CD4-positive, alpha-beta T cell treated with Interleukin-6 at 100 ng/mL for 8 hours (primary cell): Measurements from ENCODE around the gene TECPR1.

ENCODE experiments used
- DNase-seq: peaks from one replicate; pipeline ENCODE4 v3.0.0-alpha.2; 2020; ENCODE audit warnings: mixed read lengths, low spot score

The TECPR1 gene

GRCh38 chr7:98242934-98243333, 9.1 kb downstream of the TECPR1 start:
- DNase-seq, result no peak

- DNase-seq, result no peak
Measured at GRCh38 chr7:98242342-98242741, 9.7 kb downstream of the TECPR1 start.

- DNase-seq, result no peak
Measured at GRCh38 chr7:98241674-98242241, 10.3 kb downstream of the TECPR1 start.

- DNase-seq, result no peak
Measured at GRCh38 chr7:98240961-98241673, 10.9 kb downstream of the TECPR1 start.

GRCh38 chr7:98238976-98239375, 13.1 kb downstream of the TECPR1 start:
- DNase-seq, result no peak

GRCh38 chr7:98238076-98238475, 14.0 kb downstream of the TECPR1 start:
- DNase-seq, result no peak

- DNase-seq, result no peak
Measured at GRCh38 chr7:98236355-98237185, 15.5 kb downstream of the TECPR1 start.

DNA sequence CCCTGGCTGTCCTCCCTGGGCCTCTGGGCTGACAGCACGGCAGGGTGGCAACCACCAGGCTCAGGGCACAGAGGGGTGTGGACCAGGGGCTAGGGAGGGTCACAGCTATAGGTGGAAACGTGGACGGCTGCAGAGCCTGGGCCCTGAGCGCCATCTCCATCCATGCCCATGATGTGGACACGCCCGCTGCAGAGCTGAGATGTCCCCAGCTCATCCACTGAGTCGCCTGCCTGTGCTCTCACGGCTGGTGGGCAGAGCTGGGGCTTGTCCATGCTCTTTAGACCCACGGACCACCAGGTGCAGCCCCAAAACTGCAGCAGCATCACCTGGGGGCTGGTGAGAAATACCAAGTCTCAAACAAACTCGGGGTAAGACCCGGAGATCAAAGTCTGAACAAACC, 16.1 kb downstream of the TECPR1 start:
- no peak for DNase-seq

DNA sequence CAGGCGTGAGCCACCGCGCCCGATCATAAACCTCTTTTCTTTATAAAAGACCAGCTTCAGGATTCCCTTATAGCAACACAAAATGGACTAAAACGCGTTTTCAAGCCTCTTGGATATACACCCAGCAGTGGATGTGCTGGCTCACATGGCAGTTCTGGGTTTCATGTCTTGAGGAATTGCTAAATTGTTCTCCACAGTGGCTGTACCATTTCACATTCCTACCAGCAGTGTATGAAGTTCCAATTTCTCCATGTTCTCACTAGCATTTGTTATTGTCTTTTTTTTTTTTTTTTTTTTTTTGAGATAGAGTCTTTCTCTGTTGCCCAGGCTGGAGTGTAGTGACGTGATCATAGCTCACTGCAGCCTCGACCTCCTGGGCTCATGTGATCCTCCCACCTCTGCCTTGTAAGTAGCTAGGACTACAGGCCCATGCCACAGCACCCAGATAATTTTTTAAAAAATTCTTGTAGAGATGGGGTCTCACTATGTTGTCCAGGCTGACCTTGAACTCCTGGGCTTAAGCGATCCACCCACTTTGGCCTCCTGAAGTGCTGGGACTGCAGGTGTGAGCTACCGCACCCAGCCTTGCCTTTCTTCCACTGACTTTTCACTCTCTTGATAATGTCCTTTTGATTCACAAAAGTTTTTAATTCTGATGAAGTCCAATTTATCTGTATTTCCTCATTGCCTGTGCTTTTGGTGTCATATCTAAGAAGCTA, 17.4 kb downstream of the TECPR1 start:
- DNase-seq, result no peak

DNA sequence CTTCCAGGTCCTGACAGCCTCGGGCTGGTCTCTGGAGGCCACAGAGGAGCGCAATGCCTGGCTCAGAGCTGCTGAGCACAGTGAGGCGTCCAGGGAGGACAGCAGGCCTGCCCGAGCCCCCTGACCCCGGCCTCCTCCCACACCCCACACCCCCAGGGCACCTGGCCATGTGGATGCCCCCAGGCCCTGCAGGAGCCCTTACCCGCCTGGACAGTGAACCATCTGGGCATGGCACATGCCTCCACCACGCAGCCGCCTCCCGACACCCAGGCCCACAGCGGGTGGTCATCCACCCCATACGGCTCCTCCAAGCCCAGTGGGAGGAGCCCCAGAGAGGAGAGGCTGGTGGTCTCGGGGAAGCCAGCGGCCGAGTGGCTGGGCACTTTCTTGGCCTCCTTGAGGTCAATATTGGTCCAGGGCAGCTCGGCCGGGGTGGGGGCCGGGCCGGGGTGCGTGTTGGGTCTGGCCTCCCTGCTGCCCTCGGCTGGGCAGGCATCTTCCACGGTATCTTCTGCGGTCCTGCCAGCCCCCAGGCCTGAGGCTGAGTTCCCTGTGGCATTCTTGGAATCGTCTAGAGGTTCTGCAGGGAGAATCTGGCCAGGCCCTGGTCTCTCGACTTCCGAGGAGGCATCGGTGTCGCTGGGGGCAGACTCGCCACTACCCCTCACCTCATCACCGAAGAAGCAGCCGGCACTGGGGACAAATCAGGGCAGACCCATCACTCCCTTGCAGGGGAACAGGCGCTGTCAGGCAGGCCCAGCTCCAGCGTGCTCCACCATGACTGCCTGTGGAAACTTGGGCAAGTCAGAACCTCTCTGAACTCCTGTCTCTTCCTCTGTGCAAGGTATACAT, 18.6 kb downstream of the TECPR1 start:
- no peak for DNase-seq

GRCh38 chr7:98232799-98233198, 19.2 kb downstream of the TECPR1 start:
- no peak for DNase-seq

DNA sequence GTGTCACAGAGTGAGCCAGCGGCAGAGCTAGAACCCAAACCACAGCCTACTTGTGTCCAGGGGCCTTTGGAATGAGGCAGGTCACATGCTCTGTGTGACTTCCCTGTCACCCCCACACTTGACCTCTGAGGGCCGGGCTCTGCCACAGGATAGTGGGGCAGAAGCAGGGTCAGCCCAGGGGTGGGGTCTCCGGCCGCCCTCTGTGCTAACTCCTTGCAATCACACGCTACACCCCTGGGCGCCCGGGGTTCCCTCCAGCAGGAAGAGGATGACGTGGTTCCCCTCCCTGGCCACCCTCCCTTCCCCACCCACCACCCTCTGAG, 19.8 kb downstream of the TECPR1 start:
- DNase-seq, result no peak

- no peak for DNase-seq
Measured at GRCh38 chr7:98231493-98232262, 20.4 kb downstream of the TECPR1 start.

- DNase-seq, result no peak
Measured at GRCh38 chr7:98230746-98231471, 21.1 kb downstream of the TECPR1 start.

GRCh38 chr7:98229991-98230745, 21.9 kb downstream of the TECPR1 start:
- DNase-seq, result no peak

GRCh38 chr7:98229441-98229840, 22.6 kb downstream of the TECPR1 start:
- DNase-seq, result no peak

GRCh38 chr7:98228801-98229200, 23.2 kb downstream of the TECPR1 start:
- no peak for DNase-seq

GRCh38 chr7:98227939-98228338, 24.1 kb downstream of the TECPR1 start:
- DNase-seq, result no peak

DNA sequence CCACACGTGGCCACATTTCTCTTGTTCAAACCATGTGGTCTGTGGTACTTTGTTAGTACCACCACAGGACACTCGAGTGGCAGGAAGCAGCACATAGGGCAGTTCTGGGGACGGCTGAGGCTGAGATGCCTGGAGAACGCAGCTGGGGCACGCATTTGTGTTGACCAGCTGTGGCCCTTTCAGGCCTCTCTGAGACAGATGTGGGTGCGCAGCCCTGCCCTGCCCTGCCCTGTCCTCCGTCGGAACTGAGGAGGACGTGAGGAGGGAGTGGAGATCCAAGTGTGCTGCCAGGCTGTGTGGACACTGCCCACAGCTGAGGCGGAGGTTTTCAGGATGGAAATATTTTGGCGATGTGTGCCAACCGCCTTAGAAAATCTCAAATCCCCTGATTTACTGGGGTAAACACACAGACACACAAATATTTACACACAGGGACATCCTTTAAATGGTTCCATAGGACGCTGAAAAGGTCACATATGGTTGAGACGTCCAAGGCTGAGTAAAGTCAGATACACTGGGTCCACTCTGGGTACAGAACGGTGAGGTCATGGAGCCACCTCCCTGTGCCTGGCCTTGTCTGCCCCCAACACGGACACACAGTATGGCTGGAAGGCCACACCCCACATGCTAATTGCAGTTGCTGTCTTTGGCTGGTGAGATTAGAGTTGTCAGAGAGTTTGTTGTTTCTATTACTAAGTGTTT, 26.0 kb downstream of the TECPR1 start:
- no peak for DNase-seq
